Memory B cell (primary cell): Measurements from ENCODE around the gene MARK2.
"Not testable (repeated sequence)": the region's sequence is repeated elsewhere in the genome, so short reads cannot be mapped to it uniquely, and the experiment has no call there.

Source experiments
- ATAC-seq: fragments of 150-1000 bp; cut with Tn5 transposase; 2 replicates; pipeline ENCODE4 v1.10.0; 2021; ENCODE audit warnings: low read depth, mild to moderate bottlenecking, moderate library complexity
- DNase-seq, 2 donors: peaks; one replicate each; pipeline ENCODE4 v3.0.0; 2022; ENCODE audit warnings: low spot score in 2 of 2
- H3K27ac Mint-ChIP-seq: one replicate; pipeline ENCODE4 v1.8.0; 2022; ENCODE audit warnings: mild to moderate bottlenecking, moderate library complexity, mixed read lengths
- H3K27me3 Mint-ChIP-seq: one replicate; pipeline ENCODE4 v1.8.0; 2022; ENCODE audit warnings: mixed read lengths
- H3K36me3 Mint-ChIP-seq: one replicate; pipeline ENCODE4 v1.8.0; 2022; ENCODE audit warnings: mild to moderate bottlenecking, mixed read lengths
- H3K4me1 Mint-ChIP-seq: one replicate; pipeline ENCODE4 v1.8.0; 2022; ENCODE audit warnings: mixed read lengths
- H3K4me3 Mint-ChIP-seq: one replicate; pipeline ENCODE4 v1.8.0; 2022; ENCODE audit warnings: mild to moderate bottlenecking, moderate library complexity, mixed read lengths
- H3K9me3 Mint-ChIP-seq: one replicate; pipeline ENCODE4 v1.8.0; 2022; ENCODE audit warnings: mixed read lengths

The MARK2 gene

GRCh38 chr11:63838678-63839507, at the start of gene MARK2:
Gene MARK2 (plus strand): TSS chr11:63839110. CDS start chr11:63839507, 397 bp downstream.
- peak; percentile 100 for DNase-seq
- peak; percentile 79 for ATAC-seq
- no peaks in the 10 kb centered on the region for H3K9me3 Mint-ChIP-seq
- peaks cover 48% of the 10 kb centered on the region for H3K4me1 Mint-ChIP-seq
- H3K36me3 Mint-ChIP-seq = peaks cover 11% of the 10 kb centered on the region
- no peaks in the 10 kb centered on the region for H3K27me3 Mint-ChIP-seq
- peak within 1 kb of the TSS; percentile 94 for H3K27ac Mint-ChIP-seq
- peak within 1 kb of the TSS; percentile 97 for H3K4me3 Mint-ChIP-seq

- H3K36me3 Mint-ChIP-seq = peaks cover 3% of the 10 kb centered on the region
- H3K4me1 Mint-ChIP-seq = peaks cover 3% of the 10 kb centered on the region
- H3K27me3 Mint-ChIP-seq = peaks cover 6% of the 10 kb centered on the region
- peaks cover 9% of the 10 kb centered on the region for H3K9me3 Mint-ChIP-seq
- ATAC-seq (no peak), DNase-seq (no peak)
- H3K27ac Mint-ChIP-seq = no peak overlapping the region
- no peak overlapping the region for H3K4me3 Mint-ChIP-seq
Observed at GRCh38 chr11:63791495-63792167, 47.3 kb upstream of the MARK2 start.

- Mint-ChIP-seq H3K27me3 (peaks cover 10% of the 10 kb centered on the region), H3K9me3 (peaks cover 9% of the 10 kb centered on the region), H3K27ac (no peak overlapping the region), H3K4me1 (peaks cover 3% of the 10 kb centered on the region), H3K4me3 (no peak overlapping the region), H3K36me3 (peaks cover 3% of the 10 kb centered on the region)
- no peak for DNase-seq
- ATAC-seq = no peak
Observed at GRCh38 chr11:63793161-63793560, 45.7 kb upstream of the MARK2 start.

- H3K36me3 Mint-ChIP-seq = peaks cover 3% of the 10 kb centered on the region
- DNase-seq (no peak), ATAC-seq (no peak)
- no peak overlapping the region for H3K27ac Mint-ChIP-seq
- H3K9me3 Mint-ChIP-seq = peaks cover 9% of the 10 kb centered on the region
- H3K4me1 Mint-ChIP-seq = peaks cover 3% of the 10 kb centered on the region
- H3K27me3 Mint-ChIP-seq = peaks cover 13% of the 10 kb centered on the region
- H3K4me3 Mint-ChIP-seq = no peak overlapping the region
Observed at GRCh38 chr11:63795066-63795465, 43.8 kb upstream of the MARK2 start.

GRCh38 chr11:63800921-63801320, 38.0 kb upstream of the MARK2 start:
- Mint-ChIP-seq H3K36me3 (peaks cover 1% of the 10 kb centered on the region), H3K27ac (no peak overlapping the region), H3K4me1 (peaks cover 3% of the 10 kb centered on the region), H3K27me3 (peaks cover 12% of the 10 kb centered on the region), H3K4me3 (no peak overlapping the region), H3K9me3 (no peaks in the 10 kb centered on the region)
- ATAC-seq (no peak), DNase-seq (no peak)

- Mint-ChIP-seq H3K27me3 (peaks cover 6% of the 10 kb centered on the region), H3K4me1 (peaks cover 3% of the 10 kb centered on the region), H3K36me3 (peaks cover 1% of the 10 kb centered on the region), H3K27ac (no peak overlapping the region), H3K9me3 (no peaks in the 10 kb centered on the region), H3K4me3 (no peak overlapping the region)
- ATAC-seq (peak; percentile 47), DNase-seq (no peak)
Observed at GRCh38 chr11:63802637-63803414, 36.1 kb upstream of the MARK2 start.

GRCh38 chr11:63804259-63804658, 34.7 kb upstream of the MARK2 start:
- H3K27me3 Mint-ChIP-seq = peaks cover 1% of the 10 kb centered on the region
- DNase-seq = no peak
- peaks cover 1% of the 10 kb centered on the region for H3K36me3 Mint-ChIP-seq
- ATAC-seq = no peak
- no peak overlapping the region for H3K4me3 Mint-ChIP-seq
- no peak overlapping the region for H3K27ac Mint-ChIP-seq
- H3K4me1 Mint-ChIP-seq = peaks cover 3% of the 10 kb centered on the region
- H3K9me3 Mint-ChIP-seq = no peaks in the 10 kb centered on the region

- peaks cover 3% of the 10 kb centered on the region for H3K4me1 Mint-ChIP-seq
Observed at GRCh38 chr11:63805844-63806415, 33.0 kb upstream of the MARK2 start.

GRCh38 chr11:63810383-63810782, 28.5 kb upstream of the MARK2 start:
- H3K9me3 Mint-ChIP-seq, DNase-seq, H3K36me3 Mint-ChIP-seq, H3K27ac Mint-ChIP-seq, H3K27me3 Mint-ChIP-seq, ATAC-seq, H3K4me3 Mint-ChIP-seq: not testable (repeated sequence)
- H3K4me1 Mint-ChIP-seq = peaks cover 14% of the 10 kb centered on the region

More at GRCh38 chr11:63805844-63806415, 33.0 kb upstream of the MARK2 start:
- H3K9me3 Mint-ChIP-seq = no peaks in the 10 kb centered on the region
- no peak overlapping the region for H3K4me3 Mint-ChIP-seq
- no peaks in the 10 kb centered on the region for H3K27me3 Mint-ChIP-seq
- peaks cover under 1% of the 10 kb centered on the region for H3K36me3 Mint-ChIP-seq
- DNase-seq (no peak), ATAC-seq (no peak)
- H3K27ac Mint-ChIP-seq = no peak overlapping the region

GRCh38 chr11:63811522-63811921, 27.4 kb upstream of the MARK2 start:
- Mint-ChIP-seq H3K4me3 (no peak overlapping the region), H3K27ac (no peak overlapping the region), H3K36me3 (peaks cover 3% of the 10 kb centered on the region), H3K4me1 (peaks cover 19% of the 10 kb centered on the region), H3K27me3 (no peaks in the 10 kb centered on the region), H3K9me3 (no peaks in the 10 kb centered on the region)
- DNase-seq (no peak), ATAC-seq (no peak)

- H3K4me1 Mint-ChIP-seq = peaks cover 19% of the 10 kb centered on the region
- DNase-seq = peak; percentile 53 to 70
- H3K36me3 Mint-ChIP-seq = peaks cover 7% of the 10 kb centered on the region
Observed at GRCh38 chr11:63813035-63813562, 25.8 kb upstream of the MARK2 start, which contains the start of gene SPINDOC. Gene SPINDOC (plus strand): TSS chr11:63813456. CDS start chr11:63813687, 231 bp downstream.

GRCh38 chr11:63813563-63814382, 25.1 kb upstream of the MARK2 start:
- H3K9me3 Mint-ChIP-seq = no peaks in the 10 kb centered on the region
- peaks cover 7% of the 10 kb centered on the region for H3K36me3 Mint-ChIP-seq
- no peaks in the 10 kb centered on the region for H3K27me3 Mint-ChIP-seq
- DNase-seq (peak in 1 of 2 donors; percentile 25), ATAC-seq (peak; percentile 23)
- H3K27ac Mint-ChIP-seq = no peak overlapping the region
- peaks cover 19% of the 10 kb centered on the region for H3K4me1 Mint-ChIP-seq
- H3K4me3 Mint-ChIP-seq = peak overlapping the region; percentile 84

More at GRCh38 chr11:63813035-63813562, 25.8 kb upstream of the MARK2 start, which contains the start of gene SPINDOC:
- Mint-ChIP-seq H3K4me3 (peak within 1 kb of the TSS; percentile 84), H3K27me3 (no peaks in the 10 kb centered on the region), H3K9me3 (no peaks in the 10 kb centered on the region), H3K27ac (no peak within 1 kb of the TSS)
- peak; percentile 91 for ATAC-seq

- DNase-seq = no peak
- Mint-ChIP-seq H3K4me1 (peaks cover 19% of the 10 kb centered on the region), H3K9me3 (no peaks in the 10 kb centered on the region), H3K27me3 (no peaks in the 10 kb centered on the region), H3K36me3 (peaks cover 7% of the 10 kb centered on the region), H3K4me3 (peak overlapping the region; percentile 84), H3K27ac (no peak overlapping the region)
- peak; percentile 14 for ATAC-seq
Observed at GRCh38 chr11:63814383-63814736, 24.6 kb upstream of the MARK2 start.
